ENCODE measurements around the gene C1orf174.

C1orf174 gene

DNA sequence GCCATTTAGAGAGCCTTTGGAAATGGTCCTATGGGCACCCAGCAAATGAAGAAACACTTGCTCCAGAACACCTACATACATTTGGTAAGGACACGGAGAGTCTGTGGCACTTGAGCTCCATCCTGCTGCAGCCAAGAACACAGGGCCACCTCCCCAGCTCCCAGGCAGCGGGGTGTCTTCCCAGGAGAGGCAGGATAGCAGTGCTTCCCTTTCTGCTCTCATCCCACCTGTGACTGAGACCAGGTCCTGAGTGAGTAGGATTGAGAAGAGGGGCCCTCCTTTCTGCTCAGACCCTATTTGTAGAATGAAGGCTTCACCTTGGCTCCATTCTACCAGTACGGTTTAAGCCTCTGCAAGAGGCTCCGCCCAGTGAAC, 4.1 kb downstream of the C1orf174 start:
- FAIRE-seq (no peak), DNase-seq (ENCODE audit: low spot score) (no peak)

DNA sequence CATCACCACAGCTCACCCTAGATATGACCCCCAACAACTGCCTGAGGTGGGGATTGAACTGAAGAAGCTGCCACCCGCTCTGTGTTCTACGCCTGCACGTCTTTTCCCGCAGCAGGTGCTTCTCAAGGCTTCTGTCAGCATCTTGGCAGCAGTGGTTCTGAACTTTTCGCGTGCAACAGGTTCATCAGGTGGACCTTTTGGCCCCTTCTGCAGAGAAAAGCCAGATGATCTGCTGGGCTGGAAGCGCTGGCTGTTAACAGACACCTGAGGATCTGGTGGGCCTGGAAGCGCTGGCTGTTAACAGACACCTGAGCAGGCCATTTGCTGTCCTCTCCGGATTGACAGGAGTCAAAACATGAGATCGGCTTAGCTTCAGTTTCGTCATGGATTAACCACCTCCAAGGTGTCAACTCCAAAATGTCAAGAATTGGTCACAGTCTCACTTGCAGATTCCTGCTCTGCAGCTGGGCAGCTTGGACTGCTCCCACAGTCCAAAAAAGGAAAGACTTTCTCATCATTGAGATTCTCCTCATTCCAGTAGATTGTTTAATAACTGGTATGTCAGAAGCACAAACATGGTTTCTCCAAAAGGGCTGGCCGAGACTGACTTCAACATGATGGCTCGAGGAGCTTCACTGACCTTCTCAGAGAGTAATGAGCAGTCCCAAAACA, 4.7 kb downstream of the C1orf174 start:
- FAIRE-seq, result no peak

DNA sequence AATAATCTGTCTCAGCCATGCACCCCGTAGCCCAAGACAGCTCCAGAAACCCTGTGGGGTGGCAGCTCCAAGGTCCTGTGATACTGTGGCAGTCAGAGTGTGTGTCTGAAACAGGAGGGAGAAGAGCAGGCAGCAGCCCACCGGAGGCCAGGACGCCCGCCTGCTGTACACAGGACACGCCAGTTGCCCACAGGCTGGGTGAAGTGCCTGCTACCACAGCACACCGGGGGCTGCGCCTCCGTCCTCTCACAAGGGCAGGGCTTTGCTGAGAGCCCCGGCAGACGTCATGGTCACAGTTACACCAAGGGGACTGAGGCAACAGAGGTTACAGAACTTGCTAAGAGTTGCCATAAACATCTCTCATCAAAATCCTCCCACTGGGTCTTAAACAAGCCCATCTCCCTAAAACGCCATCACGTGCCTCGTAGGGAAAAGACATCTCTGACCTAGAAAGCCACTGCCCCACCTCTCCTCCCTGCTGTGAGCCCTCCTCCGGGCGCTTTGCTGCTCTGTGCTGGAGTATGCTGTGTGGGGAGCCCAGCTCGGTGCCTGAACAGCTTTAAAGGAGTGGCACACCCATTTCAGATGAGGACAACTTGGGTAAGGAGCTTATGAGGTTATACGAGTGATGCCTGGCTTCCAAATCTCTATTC, 5.3 kb downstream of the C1orf174 start:
- no peak for DNase-seq (ENCODE audit: low spot score)
- no peak for FAIRE-seq

More for the DNA sequence above, 4.7 kb downstream of the C1orf174 start:
- no peak for DNase-seq (ENCODE audit: low spot score)

DNA sequence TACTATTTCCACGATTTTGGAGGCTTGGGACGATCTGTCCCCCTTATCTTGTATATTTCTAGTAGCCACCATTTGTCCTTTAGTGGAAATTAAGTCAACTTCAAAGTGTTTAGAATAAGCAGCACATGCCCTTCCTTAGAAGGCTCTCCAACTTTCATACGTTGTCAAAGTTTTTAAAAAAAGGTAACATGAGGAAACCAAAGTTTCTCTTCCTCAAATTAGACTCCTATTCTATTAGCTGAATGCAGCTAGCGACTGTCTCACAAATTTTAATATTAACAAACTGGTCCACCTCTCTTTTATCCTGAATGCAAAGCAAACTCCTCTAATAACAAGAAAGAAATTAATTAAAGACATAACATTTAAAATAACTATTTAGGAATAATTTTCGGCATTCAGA, 6.9 kb downstream of the C1orf174 start:
- DNase-seq (ENCODE audit: low spot score) (no peak), FAIRE-seq (no peak)

DNA sequence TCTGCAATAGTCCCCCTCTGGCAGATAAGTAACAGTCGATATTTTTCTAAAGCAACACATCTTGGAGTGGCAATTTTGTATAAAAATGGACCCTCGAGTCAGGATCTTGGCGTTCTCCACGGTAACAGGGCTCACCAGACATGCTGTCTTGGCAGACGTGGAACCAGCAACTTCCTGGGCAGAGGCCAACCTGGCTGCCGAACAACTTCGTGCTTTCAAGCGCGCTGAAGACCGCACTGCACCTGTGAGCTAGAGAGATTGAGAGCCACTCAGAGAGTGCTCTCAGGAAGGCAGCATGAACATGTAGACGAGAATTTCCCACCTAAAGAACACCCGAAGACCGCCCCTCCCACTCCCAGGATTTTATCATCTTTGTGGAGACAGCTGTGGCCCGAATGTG, 7.3 kb downstream of the C1orf174 start:
- FAIRE-seq, result no peak

DNA sequence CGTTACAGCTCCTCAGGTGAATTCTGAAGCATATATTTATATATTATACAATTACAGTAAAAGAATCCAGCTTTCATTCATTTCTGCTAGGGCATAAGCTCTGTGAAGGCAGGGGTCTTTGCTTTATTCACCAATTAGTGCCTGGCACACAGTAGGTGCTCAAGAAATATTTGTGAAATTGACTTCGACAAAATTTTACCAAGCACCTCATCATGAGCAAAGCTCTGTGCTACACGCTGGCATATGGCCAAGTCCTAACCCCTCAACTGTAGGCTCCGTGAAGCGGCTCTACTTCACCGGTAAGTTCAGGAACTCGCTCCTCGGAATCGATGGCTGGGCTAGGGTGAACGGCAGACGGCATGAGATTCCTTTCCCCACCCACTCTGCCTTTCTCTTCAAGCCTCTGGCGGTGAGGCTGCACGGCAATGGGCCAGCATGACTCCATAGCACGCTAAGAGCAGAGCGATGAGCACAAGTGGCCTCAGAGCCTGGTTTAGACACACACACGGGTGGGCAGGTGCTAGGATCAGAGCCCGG, 8.7 kb downstream of the C1orf174 start:
- no peak for FAIRE-seq
- no peak for DNase-seq (ENCODE audit: low spot score)

More for the DNA sequence above, 7.3 kb downstream of the C1orf174 start:
- DNase-seq (ENCODE audit: low spot score), result no peak

DNA sequence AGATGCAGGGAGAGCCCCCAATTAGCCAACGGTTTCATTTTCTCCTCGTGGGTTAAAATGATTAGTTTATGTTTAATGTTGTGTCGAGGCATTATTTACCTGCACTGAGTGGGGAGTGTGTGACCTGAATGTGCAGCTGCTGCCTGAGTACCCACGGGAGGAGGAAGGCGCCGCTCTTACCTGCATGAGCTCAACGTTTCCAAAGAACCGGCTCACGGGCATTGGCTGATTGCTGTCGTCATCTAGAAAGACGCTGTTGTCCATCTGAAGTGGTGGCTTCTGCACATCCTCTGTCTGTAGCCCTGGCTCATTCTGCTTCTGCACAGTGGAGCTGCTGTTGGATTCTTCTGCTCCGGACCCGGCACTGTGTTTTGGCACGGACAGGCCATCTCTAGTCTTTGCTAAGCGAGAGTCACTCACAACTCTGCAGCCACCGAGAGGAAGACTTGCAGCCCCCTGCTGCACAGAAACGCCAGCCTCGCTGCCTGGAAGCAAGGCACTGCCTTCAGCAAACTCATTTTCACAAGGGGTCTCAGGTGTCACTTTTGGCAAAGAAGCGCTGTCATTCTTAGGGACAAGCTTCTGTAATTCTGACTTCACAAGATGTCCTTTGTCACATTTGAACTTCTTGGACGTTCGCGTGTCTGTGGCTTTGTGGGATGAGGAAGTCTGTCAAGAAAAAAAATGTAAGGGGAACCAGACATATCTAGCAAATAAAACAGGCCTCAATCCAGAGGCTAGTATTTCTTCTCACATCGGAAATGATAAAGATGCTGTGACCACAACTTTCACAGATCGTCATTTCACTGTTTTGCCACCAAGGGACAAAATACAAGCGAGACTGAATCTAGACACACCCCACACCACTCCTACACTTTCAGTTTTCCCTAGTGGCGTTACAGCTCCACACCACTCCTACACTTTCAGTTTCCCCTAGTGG, 9.4 kb downstream of the C1orf174 start:
- DNase-seq (ENCODE audit: low spot score) (no peak), FAIRE-seq (no peak)

DNA sequence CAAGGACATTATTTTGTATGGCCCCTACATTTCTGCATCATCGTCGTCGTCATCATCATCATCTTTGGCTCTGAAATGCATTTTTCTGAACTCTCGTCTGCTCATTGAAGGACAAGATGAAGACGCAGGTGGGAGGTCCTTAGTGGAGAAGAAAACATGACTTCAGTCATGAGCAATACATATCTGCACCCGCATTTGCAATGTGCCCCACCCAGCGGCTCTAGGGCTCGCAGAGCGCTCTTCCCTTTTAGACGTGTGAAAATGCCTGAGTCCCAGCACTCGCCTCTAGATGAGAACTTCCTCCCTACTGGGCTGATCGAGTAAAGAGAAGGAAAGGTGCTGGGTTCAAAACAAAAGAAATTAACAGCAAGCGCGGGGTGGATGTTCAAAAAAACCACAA, 10.1 kb downstream of the C1orf174 start:
- FAIRE-seq, result no peak
- no peak for DNase-seq (ENCODE audit: low spot score)

DNA sequence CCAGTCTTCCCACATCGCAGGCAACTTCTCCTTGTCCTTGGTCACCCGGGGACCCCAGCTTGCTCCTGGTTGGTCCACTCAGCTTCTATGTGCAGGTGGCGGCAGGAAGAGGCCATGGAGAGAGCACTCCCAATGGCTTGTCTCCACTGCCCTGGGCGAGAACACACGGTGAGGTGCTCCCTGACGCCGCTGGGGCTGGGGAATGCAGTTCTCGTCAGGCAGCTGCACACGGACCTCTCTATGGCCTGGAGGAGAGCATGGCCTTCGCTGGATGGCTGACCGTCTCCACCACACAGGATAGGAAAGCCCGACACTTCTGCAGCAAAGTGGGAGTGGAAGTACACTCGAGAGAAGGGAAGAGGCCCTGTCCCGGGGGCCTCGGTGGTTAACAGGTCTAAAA, 11.8 kb downstream of the C1orf174 start:
- DNase-seq (ENCODE audit: low spot score) (no peak), FAIRE-seq (no peak)

DNA sequence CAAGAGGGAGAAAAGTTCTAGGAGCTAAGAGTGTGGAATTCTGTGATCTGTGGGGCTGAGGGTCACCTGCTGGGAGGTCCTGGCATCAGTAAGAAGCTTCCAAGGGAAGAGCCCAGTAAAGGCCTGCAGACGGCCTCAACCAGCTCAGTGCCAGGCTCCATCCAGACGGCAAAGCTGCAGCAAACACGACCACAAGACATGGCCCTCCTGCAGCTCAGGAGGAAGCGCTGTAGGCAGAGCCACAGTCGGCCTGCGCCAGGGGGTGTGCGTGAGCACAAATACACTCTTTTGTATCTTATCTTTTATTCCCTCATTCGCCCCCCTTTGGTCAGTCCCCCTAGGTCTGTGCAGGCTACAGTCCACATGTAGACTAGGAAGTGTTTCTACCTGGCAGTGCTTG, 13.4 kb downstream of the C1orf174 start:
- no peak for FAIRE-seq

DNA sequence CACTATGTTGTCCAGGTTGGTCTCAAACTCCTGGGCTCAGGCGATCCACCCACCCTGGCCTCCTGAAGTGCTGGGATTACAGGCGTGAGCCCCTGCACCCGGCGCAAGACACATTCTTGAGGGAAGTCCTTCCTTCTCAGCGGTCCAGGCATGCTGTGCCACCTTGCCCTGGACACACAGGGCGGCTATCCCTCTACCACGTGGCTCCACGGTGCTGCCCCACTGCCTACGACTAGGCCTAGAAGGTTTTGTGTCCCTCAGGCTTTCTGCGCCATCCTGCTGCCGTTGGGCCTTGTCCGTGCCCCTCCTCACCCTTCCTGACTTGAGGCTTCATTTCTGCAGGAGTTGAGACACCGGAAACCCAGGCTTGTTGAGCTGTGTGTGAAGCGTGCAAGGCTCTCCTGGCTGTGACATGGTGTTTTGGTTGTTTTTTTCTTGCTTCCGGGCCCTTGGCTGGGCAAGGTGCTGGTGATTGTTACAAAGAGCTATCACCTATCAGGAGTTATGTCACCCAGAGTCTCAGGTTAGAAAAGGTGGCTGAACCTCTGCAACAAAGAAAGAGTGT, 13.9 kb downstream of the C1orf174 start:
- FAIRE-seq (no peak), DNase-seq (ENCODE audit: low spot score) (no peak)

More for the DNA sequence above, 13.4 kb downstream of the C1orf174 start:
- no peak for DNase-seq (ENCODE audit: low spot score)

DNA sequence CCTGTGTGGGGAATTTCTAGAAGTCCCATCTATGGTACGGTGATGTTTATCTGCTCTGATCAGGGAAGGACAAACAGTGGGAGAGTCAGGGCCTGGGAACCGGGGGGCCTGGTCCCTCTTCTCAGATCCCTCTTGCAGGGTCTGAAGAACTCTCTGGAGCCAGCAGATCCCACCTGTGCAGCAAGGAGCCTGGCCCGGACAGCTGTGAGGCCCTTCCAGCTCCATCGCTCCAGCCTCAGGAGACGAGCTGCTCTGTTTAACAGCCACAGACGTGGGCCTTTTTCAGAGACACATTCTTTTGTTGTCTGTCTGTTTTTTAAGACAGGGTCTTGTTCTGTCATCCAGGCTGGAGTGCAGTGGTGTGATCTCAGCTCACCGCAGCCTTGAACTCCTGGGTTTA, 14.5 kb downstream of the C1orf174 start:
- no peak for FAIRE-seq
- DNase-seq (ENCODE audit: low spot score), result no peak

DNA sequence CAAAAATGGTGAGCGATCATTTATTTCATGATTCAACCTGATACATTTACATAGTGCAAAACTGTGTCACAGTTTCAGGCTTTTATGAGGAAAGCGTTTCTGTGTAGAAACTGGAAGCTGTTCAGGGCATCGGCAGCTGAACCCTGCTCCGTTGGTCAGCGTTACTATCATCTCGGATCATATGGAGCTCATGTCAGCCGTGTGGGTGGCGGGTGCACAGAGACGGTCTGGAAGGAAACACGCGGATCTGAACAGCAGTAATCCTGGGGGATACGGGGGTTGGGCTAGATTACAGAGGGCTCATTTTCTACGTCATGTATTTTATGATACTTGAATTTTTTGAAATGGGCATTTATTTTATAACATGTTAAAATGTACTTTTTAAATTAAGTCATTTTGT, 15.1 kb downstream of the C1orf174 start:
- FAIRE-seq (no peak), DNase-seq (ENCODE audit: low spot score) (no peak)

DNA sequence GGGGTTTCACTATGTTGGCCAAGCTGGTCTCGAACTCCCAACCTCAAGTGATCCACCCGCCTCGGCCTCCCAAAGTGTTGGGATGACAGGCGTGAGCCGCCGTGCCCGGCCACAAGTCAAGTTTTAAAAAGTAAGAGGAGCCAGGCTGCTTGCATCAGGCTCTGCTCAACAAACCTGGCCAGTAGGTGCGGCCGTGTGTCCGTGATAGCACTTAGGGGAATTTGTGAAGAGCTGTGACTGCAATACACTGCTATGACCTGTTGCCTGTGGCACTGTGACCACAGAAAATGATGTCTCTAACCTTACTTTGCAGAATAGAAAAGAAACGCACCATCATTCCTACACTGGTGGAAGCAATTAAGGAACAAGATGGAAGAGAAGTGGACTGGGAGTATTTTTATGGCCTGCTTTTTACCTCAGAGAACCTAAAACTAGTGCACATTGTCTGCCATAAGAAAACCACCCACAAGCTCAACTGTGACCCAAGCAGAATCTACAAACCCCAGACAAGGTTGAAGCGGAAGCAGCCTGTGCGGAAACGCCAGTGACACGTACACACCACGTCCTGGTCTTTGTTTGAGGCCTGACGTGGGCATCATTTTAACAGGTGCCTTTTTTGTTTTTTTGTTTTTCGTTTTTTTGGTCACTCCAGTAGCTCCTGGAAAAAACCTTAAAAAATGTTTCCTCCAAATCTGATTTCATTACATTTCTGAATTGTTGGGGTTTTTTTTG, 16.7 kb downstream of the C1orf174 start:
- FAIRE-seq (no peak), DNase-seq (ENCODE audit: low spot score) (no peak)

DNA sequence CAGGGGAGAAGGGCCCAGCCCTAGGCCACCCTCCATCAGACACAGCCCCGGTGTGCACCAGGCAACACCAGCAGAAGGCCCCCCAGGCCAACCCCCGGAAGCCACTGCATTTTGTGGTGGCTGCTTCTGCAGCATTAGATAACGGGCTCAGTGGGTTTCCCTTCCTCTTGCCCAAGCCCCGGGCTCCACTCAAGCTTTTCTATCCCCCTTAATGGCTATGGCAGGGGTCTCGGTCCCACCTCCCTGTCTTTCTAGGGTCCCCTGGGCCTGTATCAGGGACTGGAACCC, 18.9 kb downstream of the C1orf174 start:
- DNase-seq (ENCODE audit: low spot score) (no peak), FAIRE-seq (no peak)

DNA sequence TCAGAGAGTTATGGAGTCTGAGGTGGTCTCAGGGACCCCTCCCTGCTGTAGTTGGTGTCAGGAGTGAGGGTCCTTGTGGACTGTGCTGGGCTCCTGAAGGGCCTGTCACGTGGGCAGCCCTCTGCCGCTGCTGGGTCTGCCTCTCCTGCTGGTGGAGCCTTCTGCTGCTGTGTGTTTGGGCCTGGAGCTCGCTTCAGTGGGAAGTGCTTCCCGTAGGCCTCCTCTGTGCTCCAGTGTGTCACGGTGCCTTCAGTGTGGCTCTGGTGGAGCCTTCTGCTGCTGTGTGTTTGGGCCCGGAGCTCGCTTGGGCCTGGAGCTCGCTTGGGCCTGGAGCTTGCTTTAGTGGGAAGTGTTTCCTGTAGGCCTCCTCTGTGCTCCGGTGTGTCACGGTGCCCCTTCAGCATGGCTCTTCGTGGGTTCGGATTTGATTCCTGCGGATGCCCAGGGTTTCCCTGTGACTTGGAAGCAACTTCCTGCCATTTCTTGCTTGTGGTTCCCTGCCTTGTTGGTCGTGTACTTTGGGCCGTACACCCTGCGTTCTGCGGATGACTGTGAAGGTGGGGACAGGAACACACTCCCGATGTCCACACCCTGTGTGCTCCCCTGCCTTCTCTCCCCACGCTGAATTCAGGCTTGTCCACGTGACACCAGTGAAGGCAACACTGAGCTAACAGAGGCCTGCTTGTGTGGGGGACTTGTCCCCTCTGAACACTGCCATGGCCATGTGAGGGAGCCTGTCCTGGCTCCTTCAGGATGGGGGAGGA, 19.5 kb downstream of the C1orf174 start:
- DNase-seq (ENCODE audit: low spot score), result no peak
- no peak for FAIRE-seq

DNA sequence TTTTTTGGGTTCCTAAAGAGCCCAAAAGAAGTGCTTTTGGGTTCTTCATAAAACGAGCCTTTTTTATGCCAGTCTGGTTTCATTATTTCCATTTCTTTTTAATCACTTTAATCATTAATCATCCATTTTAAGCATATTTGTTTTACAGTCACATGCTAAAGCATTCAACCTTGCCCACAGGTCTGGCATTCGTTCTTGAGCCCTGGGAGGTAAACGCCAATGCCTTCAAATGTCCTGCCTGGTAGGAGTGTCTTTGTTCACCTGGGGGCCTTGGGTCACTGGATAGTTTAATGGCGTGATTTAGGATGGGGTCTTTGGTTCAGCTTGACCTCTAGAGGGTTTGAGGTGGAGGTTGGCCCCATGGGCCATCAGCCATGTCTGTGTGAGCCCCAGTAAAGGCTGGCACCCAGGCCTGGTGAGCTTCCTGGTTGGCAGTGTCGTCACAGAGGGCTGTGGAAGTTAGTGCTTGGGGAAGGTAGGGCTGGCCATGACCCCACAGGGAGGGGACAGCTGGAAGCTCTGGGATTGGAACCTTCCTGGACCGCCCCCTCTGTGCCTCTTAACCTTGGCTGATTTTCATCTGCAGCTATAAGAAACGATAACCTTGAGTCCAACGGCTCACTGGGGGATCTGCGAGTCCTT, 20.2 kb downstream of the C1orf174 start:
- DNase-seq (ENCODE audit: low spot score) (no peak), FAIRE-seq (no peak)

DNA sequence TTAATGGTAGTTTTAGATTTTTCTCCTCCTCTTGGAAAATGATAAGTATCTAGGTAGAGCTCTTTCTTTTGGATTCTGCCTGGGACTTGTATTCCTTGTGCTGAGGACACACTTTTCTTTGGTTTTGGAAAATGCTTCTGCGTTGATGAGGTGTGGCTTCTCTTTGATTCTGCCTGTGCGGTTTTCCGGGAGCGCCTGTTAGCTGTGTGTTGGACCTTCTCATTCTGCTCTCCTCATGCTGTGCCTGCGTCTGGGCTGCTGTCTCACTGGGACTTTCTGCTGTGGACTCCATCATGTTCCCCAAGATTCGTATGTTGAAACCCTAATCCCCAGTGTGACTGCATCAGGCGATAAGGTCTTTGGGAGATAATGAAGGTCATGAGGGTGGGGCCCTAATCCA, 21.0 kb downstream of the C1orf174 start:
- FAIRE-seq (no peak), DNase-seq (ENCODE audit: low spot score) (no peak)

DNA sequence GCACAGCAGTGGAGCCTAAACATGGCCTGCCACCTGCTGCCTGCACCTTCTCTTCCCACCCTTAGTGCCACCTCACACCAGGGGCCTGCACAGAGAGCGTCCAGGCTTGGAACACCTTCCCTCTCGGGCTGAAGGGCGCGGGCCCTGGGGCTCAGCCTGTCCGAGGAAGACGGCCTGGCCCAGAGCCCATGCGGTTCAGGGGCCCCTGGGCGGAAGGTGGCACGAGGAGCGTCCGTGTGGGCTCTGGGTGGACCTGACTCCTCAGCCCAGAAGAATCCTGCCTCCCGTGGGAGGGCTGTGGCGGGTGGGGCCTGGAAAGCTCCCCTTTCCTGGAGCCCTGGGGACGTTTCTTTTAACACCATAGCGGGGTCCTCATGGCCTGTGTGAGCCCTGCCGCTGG, 23.4 kb downstream of the C1orf174 start:
- DNase-seq (ENCODE audit: low spot score), result no peak
- FAIRE-seq, result no peak

DNA sequence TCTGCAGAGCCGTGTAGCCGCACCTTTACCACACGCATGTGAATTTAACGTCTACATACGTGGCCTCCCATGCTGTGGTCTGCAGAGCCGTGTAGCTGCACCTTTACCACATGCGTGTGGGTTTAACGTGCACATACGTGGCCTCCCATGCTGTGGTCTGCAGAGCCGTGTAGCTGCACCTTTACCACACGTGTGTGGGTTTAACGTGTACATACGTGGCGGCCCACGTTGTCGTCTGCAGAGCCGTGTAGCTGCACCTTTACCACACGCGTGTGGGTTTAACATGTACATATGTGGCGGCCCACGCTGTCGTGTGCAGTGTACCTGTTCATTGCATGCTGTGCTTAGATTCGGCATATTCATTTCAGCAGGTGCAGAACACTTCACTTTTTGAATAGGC, 25.3 kb downstream of the C1orf174 start:
- no peak for DNase-seq (ENCODE audit: low spot score)
- no peak for FAIRE-seq
